H1 (cell line): ENCODE measurements around the gene CCL7. TPM values are rescaled to one million over a fixed set of nuclear protein-coding genes. Genes with fewer than 3 reads are reported as not detected.

ENCODE experiments used
- ASH2L ChIP-seq: fragments of 200-600, 300-600 bp; sonication (generic); IDR thresholded peaks from one replicate; pipeline ENCODE4 v1.7.1; 2017; ENCODE audit warnings: low read length
- ATF3 ChIP-seq: IDR thresholded peaks from 2 replicates; pipeline ENCODE4 v1.6.1; 2011; ENCODE audit warnings: low read depth, mild to moderate bottlenecking, low read length; ENCODE audit not compliant: insufficient read depth
- RNF2 ChIP-seq: fragments of 200-900, 300-1000 bp; sonication (generic); IDR thresholded peaks from 2 replicates; pipeline ENCODE4 v1.7.1; 2016; ENCODE audit warnings: borderline replicate concordance, low read depth, mild to moderate bottlenecking, antibody characterized with exemption, low read length; ENCODE audit not compliant: poor library complexity, severe bottlenecking; ENCODE audit errors: missing control alignments
- RXRA ChIP-seq: IDR thresholded peaks from 2 replicates; pipeline ENCODE4 v1.6.1; 2011; ENCODE audit warnings: low read depth, mild to moderate bottlenecking, low read length, moderate library complexity; ENCODE audit not compliant: insufficient read depth
- TAF7 ChIP-seq: optimal IDR thresholded peaks from 2 replicates; pipeline ENCODE3; 2011; ENCODE audit warnings: low read depth, mild to moderate bottlenecking, inconsistent platforms, low read length, moderate library complexity, borderline replicate concordance
- TEAD4 ChIP-seq: IDR thresholded peaks from 2 replicates; pipeline ENCODE4 v1.6.1; 2012; ENCODE audit warnings: low read depth, low read length, inconsistent platforms, mixed read lengths
- ZNF274 ChIP-seq: IDR thresholded peaks from 2 replicates; pipeline ENCODE4 v1.7.0; 2012; ENCODE audit warnings: low read length, borderline replicate concordance; ENCODE audit errors: extremely low read depth
- polyA plus RNA-seq, 7 experiments: library from polyadenylated mRNA; depleted of rRNA in 3 of 7; stranded (reverse) in 5 of 7; unstranded in 2 of 7; fragments of >200 nt in 5 of 7; fragments of 200-250 nt in 2 of 7; gene quantifications; 1 replicate in 5 of 7; 2 replicates in 1 of 7; 4 replicates in 1 of 7; pipeline versions ENCODE4 v1.2.1 to v1.2.3, GENCODE V29; 2011 to 2013; ENCODE audit warnings: missing spikeins in 2 of 7, mixed read lengths in 2 of 7
- total RNA-seq: library from RNA; stranded (reverse); fragmentation: NEBNext Ultra II Directional; extraction: Animal tissue kit (Norgen Biotek cat#: 25700); gene quantifications from 2 replicates; pipeline ENCODE4 v1.2.1, GENCODE V29; 2021

The CCL7 gene
- total and polyA plus RNA-seq, 2 of the 8 experiments (the other 6 are each of a cell fraction or from before 2014, with no cell fraction given), result not detected

- TF ChIP-seq ATF3 (no peak), TAF7 (no peak), RXRA (no peak), ZNF274 (no peak), TEAD4 (no peak), ASH2L (no peak), RNF2 (no peak)
Observed at GRCh38 chr17:34221411-34221810, 48.6 kb upstream of the CCL7 start (continued).
